Calu3 (cell line): ENCODE data around the gene ZNF532. TPM values are rescaled to one million over a fixed set of nuclear protein-coding genes. Genes with fewer than 3 reads are reported as not detected.

Source experiments
- BruUV-seq: library from RNA; stranded (reverse); fragments of 400-500 nt; replicated peaks from 2 replicates; lab custom pipeline; 2021; lab: Mats Ljungman, UMichigan
- CTCF ChIA-PET: fragments of 300-600 bp; sonication (Branson Sonifier 250); formaldehyde crosslinking; loops from one replicate; lab custom pipeline; 2022; ENCODE audit warnings: antibody characterized with exemption; lab: Charles Lee
- DNase-seq: peaks from one replicate; pipeline ENCODE4 v3.0.0; 2022
- H3K27ac Mint-ChIP-seq: one replicate; pipeline ENCODE4 v1.8.0; 2022; ENCODE audit warnings: mixed read lengths; ENCODE audit not compliant: unreplicated experiment
- H3K27me3 Mint-ChIP-seq: one replicate; pipeline ENCODE4 v1.8.0; 2022; ENCODE audit warnings: mixed read lengths; ENCODE audit not compliant: unreplicated experiment
- H3K36me3 Mint-ChIP-seq: one replicate; pipeline ENCODE4 v1.8.0; 2022; ENCODE audit warnings: mild to moderate bottlenecking, moderate library complexity, mixed read lengths; ENCODE audit not compliant: insufficient read depth, unreplicated experiment
- H3K4me1 Mint-ChIP-seq: one replicate; pipeline ENCODE4 v1.8.0; 2022; ENCODE audit warnings: mild to moderate bottlenecking, low read depth, mixed read lengths; ENCODE audit not compliant: unreplicated experiment
- H3K4me3 Mint-ChIP-seq: one replicate; pipeline ENCODE4 v1.8.0; 2022; ENCODE audit warnings: mild to moderate bottlenecking, low read depth, moderate library complexity, mixed read lengths; ENCODE audit not compliant: unreplicated experiment
- H3K9me3 Mint-ChIP-seq: one replicate; pipeline ENCODE4 v1.8.0; 2022; ENCODE audit warnings: low read depth, mixed read lengths; ENCODE audit not compliant: unreplicated experiment
- CTCF ChIP-seq: fragments of 200-600 bp; IDR thresholded peaks from one replicate; pipeline ENCODE4 v1.8.0; 2022; ENCODE audit warnings: antibody characterized with exemption; ENCODE audit not compliant: unreplicated experiment
- intact Hi-C: fragments of 100-400 bp; cut with micrococcal nuclease; formaldehyde crosslinking; loops from one replicate; pipeline ENCODE4 v1.10.0; 2022; ENCODE audit not compliant: unreplicated experiment
- total RNA-seq: library from RNA; stranded (reverse); gene quantifications from 2 replicates; pipeline ENCODE4 v1.2.3, GENCODE V29; 2022

The ZNF532 gene
- total RNA-seq, 1 experiment from 2014 or later = 150 TPM

GRCh38 chr18:58896734-58897508, 32.2 kb downstream of the ZNF532 start:
- intact Hi-C loops = no loop called here
- no peaks in the 10 kb centered on the region for H3K9me3 Mint-ChIP-seq
- CTCF ChIA-PET = interaction anchor here (0.7 kb wide), 1 partner anchor 18 kb away, joined by 4 read pairs; no protein-coding TSS in a partner anchor
- no peak overlapping the region for H3K4me3 Mint-ChIP-seq
- H3K27me3 Mint-ChIP-seq = no peaks in the 10 kb centered on the region
- H3K27ac Mint-ChIP-seq = peak overlapping the region; percentile 45
- H3K4me1 Mint-ChIP-seq = peaks cover 65% of the 10 kb centered on the region
- no TSS peak for BruUV-seq
- TF ChIP-seq CTCF = no peak
- DNase-seq = no peak
- peaks cover 40% of the 10 kb centered on the region for H3K36me3 Mint-ChIP-seq

GRCh38 chr18:58898010-58898799, 33.5 kb downstream of the ZNF532 start:
- TF ChIP-seq CTCF = no peak
- peaks cover 38% of the 10 kb centered on the region for H3K36me3 Mint-ChIP-seq
- BruUV-seq = no TSS peak
- H3K9me3 Mint-ChIP-seq = no peaks in the 10 kb centered on the region
- no peaks in the 10 kb centered on the region for H3K27me3 Mint-ChIP-seq
- no peak overlapping the region for H3K27ac Mint-ChIP-seq
- peaks cover 63% of the 10 kb centered on the region for H3K4me1 Mint-ChIP-seq
- CTCF ChIA-PET = no interaction called here
- DNase-seq = no peak
- no peak overlapping the region for H3K4me3 Mint-ChIP-seq
- intact Hi-C loops = no loop called here

GRCh38 chr18:58900015-58900649, 35.5 kb downstream of the ZNF532 start:
- DNase-seq = no peak
- BruUV-seq = no TSS peak
- Mint-ChIP-seq H3K4me1 (peaks cover 50% of the 10 kb centered on the region), H3K27ac (no peak overlapping the region), H3K27me3 (no peaks in the 10 kb centered on the region), H3K4me3 (no peak overlapping the region), H3K9me3 (no peaks in the 10 kb centered on the region), H3K36me3 (peaks cover 33% of the 10 kb centered on the region)
- TF ChIP-seq CTCF = no peak
- intact Hi-C loops = no loop called here
- CTCF ChIA-PET = interaction anchor here (0.8 kb wide), 1 partner anchor 258 kb away, joined by 3 read pairs; no protein-coding TSS in a partner anchor

GRCh38 chr18:58901143-58901542, 36.5 kb downstream of the ZNF532 start:
- Mint-ChIP-seq H3K36me3 (peaks cover 41% of the 10 kb centered on the region), H3K4me3 (no peak overlapping the region), H3K27ac (no peak overlapping the region), H3K9me3 (no peaks in the 10 kb centered on the region), H3K4me1 (peaks cover 40% of the 10 kb centered on the region), H3K27me3 (no peaks in the 10 kb centered on the region)
- CTCF ChIA-PET = no interaction called here
- BruUV-seq = no TSS peak
- intact Hi-C loops = no loop called here
- no peak for DNase-seq
- TF ChIP-seq CTCF = no peak
